Subcutaneous abdominal adipose tissue (tissue), 5 donors: ENCODE measurements around the gene VPS26B.
A peak's percentile ranks its signal among the peaks of the same experiment; 100 is the strongest.

Source experiments
- H3K27ac ChIP-seq: one replicate; pipeline ENCODE4 v1.7.0; 2013; ENCODE audit warnings: low read depth, mild to moderate bottlenecking, inconsistent platforms, low read length, moderate library complexity
- H3K27me3 ChIP-seq, 5 donors: one replicate each; pipeline ENCODE4 v1.7.0; 2013; ENCODE audit warnings: low read length in 5 of 5, inconsistent platforms in 1 of 5; ENCODE audit not compliant: control insufficient read depth in 5 of 5, insufficient read depth in 4 of 5
- H3K36me3 ChIP-seq, 5 donors: one replicate each; pipeline ENCODE4 v1.7.0; 2013; ENCODE audit warnings: low read length in 5 of 5; ENCODE audit not compliant: control insufficient read depth in 5 of 5, insufficient read depth in 5 of 5
- H3K4me1 ChIP-seq, 5 donors: one replicate each; pipeline ENCODE4 v1.7.0; 2013; ENCODE audit warnings: low read length in 5 of 5, mild to moderate bottlenecking in 3 of 5, moderate library complexity in 1 of 5; ENCODE audit not compliant: control insufficient read depth in 5 of 5, insufficient read depth in 5 of 5
- H3K4me3 ChIP-seq, 5 donors: one replicate each; pipeline ENCODE4 v1.7.0; 2013; ENCODE audit warnings: low read length in 5 of 5, low read depth in 1 of 5
- H3K9ac ChIP-seq, 5 donors: one replicate each; pipeline ENCODE4 v1.7.0; 2013; ENCODE audit warnings: low read length in 5 of 5, mild to moderate bottlenecking in 4 of 5, moderate library complexity in 3 of 5
- H3K9me3 ChIP-seq, 5 donors: one replicate each; pipeline ENCODE4 v1.7.0; 2013; ENCODE audit warnings: low read length in 5 of 5; ENCODE audit not compliant: control insufficient read depth in 5 of 5
- donor health status: healthy.
- donor health status: healthy.
- donor health status: healthy.
- donor health status: healthy.
- donor health status: healthy.

VPS26B gene

DNA sequence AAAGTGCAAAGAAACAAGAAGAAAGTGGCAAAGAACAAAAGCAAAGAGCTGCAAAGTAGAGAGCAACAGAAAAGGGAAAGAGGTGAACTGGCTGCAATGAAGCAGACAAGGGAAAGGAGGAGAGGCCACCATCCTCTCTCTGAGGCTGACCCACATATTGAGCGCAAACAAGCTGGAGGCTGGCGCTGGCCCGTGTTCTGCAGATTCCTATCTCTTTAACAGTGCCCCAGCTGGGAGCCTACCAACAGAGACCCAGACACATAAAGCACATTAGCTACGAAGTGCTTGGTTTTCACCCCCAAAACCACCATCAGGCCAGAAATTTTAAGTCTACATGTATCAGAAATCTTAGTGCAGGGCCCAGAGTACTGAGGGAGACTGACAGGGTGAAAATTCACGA, 18.3 kb upstream of the VPS26B start:
- H3K9me3 ChIP-seq: no peaks in the 10 kb centered on the region
- no peak overlapping the region for H3K9ac ChIP-seq
- H3K4me1 ChIP-seq: no peaks in the 10 kb centered on the region
- H3K36me3 ChIP-seq: peaks cover 49 to 73% (median 56%) of the 10 kb centered on the region in 5 donors
- H3K4me3 ChIP-seq: no peak overlapping the region
- H3K27me3 ChIP-seq: no peaks in the 10 kb centered on the region
- no peak overlapping the region for H3K27ac ChIP-seq

DNA sequence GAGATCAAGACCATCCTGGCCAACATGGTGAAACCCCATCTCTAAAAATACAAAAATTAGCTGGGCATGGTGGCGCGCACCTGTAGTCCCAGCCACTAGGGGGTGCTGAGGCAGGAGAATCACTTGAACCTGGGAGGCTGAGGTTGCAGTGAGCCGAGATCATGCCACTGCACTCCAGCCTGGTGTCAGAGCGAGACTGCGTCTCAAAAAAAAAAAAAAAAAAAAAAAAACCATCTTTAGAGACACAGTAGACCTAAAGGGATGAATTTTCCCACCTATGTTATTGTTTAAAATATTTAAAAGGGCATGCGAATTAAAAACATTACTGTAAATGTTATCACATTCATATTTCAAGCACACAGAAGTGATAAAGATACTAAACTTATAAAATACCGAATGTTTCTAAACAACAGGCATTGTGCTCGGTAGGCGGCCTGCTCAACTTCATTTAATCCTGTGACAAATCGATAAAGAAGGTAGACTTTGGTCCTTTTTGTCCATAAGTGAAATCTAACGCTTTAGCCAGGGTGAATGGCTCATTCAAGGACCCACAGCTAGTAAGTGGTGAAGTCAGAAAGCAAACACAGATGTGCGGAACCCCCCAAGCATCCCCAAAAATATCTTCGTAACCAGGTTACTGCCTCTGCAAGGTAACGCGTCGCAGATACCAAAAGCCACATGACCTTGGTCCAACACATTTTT, 16.8 kb upstream of the VPS26B start:
- no peaks in the 10 kb centered on the region for H3K27me3 ChIP-seq
- no peak overlapping the region for H3K9ac ChIP-seq
- no peak overlapping the region for H3K27ac ChIP-seq
- no peaks in the 10 kb centered on the region for H3K4me1 ChIP-seq
- no peak overlapping the region for H3K4me3 ChIP-seq
- H3K36me3 ChIP-seq: peaks cover 40 to 61% (median 45%) of the 10 kb centered on the region in 5 donors
- H3K9me3 ChIP-seq: no peaks in the 10 kb centered on the region

DNA sequence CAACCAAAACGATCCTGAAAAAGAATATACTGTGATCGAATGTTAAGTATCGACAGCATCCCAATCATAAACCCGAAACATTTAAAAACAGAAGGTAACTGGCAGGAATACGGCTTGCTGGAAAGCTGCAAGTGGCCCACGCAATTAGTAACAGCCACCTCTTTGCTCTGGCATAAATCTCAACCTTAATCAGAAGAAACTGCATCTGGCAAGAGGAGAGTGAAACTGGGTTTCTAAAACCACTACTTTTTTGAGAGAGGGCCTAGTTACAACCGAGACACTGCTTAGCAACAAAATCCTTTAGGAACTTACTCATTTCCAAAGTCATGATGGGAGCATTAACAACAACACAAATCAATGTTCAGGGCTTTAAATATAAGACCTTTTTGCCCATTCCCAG, 8.6 kb upstream of the VPS26B start:
- Histone ChIP-seq H3K36me3 (peaks cover 6 to 32% (median 19%) of the 10 kb centered on the region in 5 donors), H3K4me1 (no peaks in the 10 kb centered on the region), H3K9ac (no peak overlapping the region), H3K4me3 (no peak overlapping the region), H3K9me3 (no peaks in the 10 kb centered on the region), H3K27ac (no peak overlapping the region), H3K27me3 (no peaks in the 10 kb centered on the region)

DNA sequence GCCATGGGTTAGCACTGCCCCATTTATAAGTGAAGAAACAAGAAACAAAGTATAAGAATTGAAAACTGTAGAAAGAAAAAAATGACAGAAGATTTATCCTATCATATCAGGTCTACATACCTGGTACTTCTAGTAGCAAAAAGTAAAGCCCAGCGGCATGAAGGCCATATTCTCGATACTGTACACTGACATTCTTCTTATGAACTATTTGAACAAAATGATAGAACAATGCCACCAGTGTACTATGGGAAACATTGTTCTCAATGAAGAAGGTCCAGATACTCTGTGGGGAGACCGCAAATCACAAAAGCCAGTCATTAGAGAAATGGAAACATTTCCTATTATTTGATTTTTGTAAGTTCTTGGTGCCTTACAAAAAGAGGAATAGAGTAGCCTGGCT, 7.7 kb upstream of the VPS26B start:
- H3K9ac ChIP-seq: no peak overlapping the region
- H3K36me3 ChIP-seq: peaks cover 6 to 32% (median 19%) of the 10 kb centered on the region in 5 donors
- no peaks in the 10 kb centered on the region for H3K4me1 ChIP-seq
- no peaks in the 10 kb centered on the region for H3K27me3 ChIP-seq
- H3K4me3 ChIP-seq: no peak overlapping the region
- H3K9me3 ChIP-seq: no peaks in the 10 kb centered on the region
- H3K27ac ChIP-seq: no peak overlapping the region

DNA sequence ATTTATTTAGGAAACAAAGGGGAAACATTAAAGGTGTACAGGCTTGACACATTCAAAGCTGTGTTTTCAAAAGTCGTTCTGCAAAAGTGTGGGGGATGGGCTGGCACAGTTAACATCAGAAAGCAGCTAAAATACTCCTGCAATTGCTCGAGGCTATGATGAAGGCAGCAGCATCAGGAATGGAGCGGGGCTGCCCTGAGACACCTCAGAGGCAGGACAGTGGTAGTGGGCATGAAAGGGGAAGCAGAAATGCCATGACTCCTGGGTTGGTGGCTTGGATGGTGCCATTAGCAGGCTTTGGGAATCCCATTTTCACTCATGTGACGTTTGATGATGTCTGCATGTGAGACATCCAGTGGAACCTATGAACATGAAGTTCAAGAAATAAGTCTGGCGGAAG, 1.4 kb upstream of the VPS26B start:
- Histone ChIP-seq H3K36me3 (peaks cover 0 to 15% (median 10%) of the 10 kb centered on the region in 5 donors), H3K4me1 (peaks cover 6 to 35% (median 30%) of the 10 kb centered on the region in 5 donors), H3K4me3 (peak overlapping the region; percentile 69 to 96 (median 84)), H3K9me3 (no peaks in the 10 kb centered on the region), H3K27ac (peak overlapping the region; percentile 99), H3K27me3 (no peaks in the 10 kb centered on the region), H3K9ac (peak overlapping the region in 4 of 5 donors; percentile 4 to 96 (median 63))

DNA sequence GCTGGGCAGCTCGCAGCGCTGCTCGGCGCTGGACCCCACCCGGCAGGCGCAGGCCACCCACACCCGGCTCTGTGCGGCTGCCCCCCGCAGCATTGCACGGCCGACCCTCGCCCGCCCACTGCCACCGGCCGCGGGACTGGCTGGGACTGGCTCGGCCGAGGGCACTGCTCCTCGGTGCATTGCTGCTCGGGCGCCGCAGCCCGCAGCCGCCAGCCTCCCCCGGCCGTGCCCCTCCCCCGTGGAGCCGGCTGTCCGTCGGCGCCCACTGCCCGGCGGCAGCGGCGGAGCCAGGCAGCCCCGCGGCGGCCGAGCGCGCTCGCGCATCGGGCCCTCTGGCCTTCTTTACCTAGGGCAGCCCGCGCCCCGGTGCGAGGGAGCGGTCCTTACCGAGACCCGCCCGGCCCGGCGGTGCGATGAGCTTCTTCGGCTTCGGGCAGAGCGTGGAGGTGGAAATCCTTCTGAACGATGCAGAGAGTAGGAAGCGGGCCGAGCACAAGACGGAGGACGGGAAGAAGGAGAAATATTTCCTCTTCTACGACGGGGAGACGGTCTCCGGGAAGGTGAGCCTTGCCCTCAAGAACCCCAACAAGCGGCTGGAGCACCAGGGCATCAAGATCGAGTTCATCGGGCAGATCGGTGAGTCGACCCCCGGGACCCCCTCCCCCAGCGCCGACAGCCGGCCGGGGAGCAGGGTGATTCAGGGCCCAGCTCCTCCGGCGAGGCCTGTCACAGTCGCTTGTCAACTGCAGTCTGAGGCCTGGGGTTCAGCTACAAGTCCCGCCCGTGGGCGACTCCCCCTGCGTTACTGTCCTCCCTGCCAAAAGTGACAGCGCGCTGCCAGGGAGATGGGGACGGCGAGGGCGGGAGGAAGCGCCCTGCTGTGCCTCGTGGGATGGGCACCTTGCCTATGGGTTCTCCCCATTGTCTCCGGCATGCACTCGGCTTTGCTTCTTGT, 516 bp downstream of the VPS26B start:
- H3K36me3 ChIP-seq: peaks cover 0 to 5% (median 0%) of the 10 kb centered on the region in 5 donors
- H3K27me3 ChIP-seq: no peaks in the 10 kb centered on the region
- H3K4me1 ChIP-seq: peaks cover 6 to 44% (median 35%) of the 10 kb centered on the region in 5 donors
- H3K4me3 ChIP-seq: peak overlapping the region; percentile 79 to 96 (median 93)
- peak overlapping the region; percentile 99 for H3K27ac ChIP-seq
- peak overlapping the region; percentile 56 to 95 (median 94) for H3K9ac ChIP-seq
- no peaks in the 10 kb centered on the region for H3K9me3 ChIP-seq

DNA sequence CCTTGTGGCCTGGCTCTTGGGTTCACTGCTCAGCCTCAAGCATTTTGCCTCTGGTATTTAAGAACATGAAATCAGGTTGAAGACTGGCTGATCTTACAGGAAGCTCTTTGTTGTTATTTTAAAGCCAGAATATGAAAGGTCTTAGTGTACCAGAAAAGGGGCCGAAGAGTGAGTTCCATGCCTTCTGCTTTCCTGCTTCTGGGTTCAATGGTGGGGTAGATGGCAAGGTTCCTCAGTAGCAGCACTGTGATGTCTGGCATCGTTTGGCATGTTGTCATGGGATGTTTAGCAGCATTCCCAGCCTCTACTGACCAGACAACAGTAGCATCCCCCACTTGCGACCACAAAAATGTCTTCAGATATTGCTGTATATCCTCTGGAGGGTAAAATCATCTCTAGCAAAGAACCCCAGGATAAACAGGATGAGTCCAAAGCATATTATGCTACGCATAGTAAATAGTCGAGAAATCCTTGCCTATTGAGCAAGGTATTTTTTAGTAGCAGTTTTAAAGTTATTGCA, 2.4 kb downstream of the VPS26B start:
- no peaks in the 10 kb centered on the region for H3K9me3 ChIP-seq
- peaks cover 6 to 55% (median 37%) of the 10 kb centered on the region in 5 donors for H3K4me1 ChIP-seq
- H3K36me3 ChIP-seq: peaks cover 0 to 4% (median 0%) of the 10 kb centered on the region in 5 donors
- H3K4me3 ChIP-seq: no peak overlapping the region
- peak overlapping the region in 2 of 5 donors; percentile 29 to 48 for H3K9ac ChIP-seq
- H3K27me3 ChIP-seq: no peaks in the 10 kb centered on the region
- no peak overlapping the region for H3K27ac ChIP-seq

DNA sequence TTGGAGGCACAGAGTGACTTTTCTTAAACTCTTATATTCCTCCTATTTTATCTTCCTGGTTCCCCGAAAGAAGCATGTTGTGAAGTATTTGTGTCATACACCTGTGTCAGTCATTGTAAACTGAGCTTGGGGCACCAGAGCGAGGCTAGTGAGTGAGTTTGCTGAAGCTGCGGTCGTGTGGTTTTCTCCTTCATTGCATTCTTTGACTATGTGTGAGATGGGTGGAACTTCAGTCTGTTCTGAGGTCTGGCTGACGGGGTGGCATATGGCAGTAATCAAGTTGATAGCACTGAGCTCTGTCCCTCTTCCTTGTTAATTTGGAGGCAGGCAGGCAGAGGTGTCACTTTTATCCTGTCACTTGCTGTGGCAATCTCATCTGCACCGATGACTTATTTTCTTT, 4.2 kb downstream of the VPS26B start:
- no peak overlapping the region for H3K9ac ChIP-seq
- peaks cover 6 to 54% (median 33%) of the 10 kb centered on the region in 5 donors for H3K4me1 ChIP-seq
- no peaks in the 10 kb centered on the region for H3K27me3 ChIP-seq
- no peaks in the 10 kb centered on the region for H3K9me3 ChIP-seq
- H3K36me3 ChIP-seq: peaks cover 0 to 7% (median 0%) of the 10 kb centered on the region in 5 donors
- H3K27ac ChIP-seq: no peak overlapping the region
- H3K4me3 ChIP-seq: no peak overlapping the region

DNA sequence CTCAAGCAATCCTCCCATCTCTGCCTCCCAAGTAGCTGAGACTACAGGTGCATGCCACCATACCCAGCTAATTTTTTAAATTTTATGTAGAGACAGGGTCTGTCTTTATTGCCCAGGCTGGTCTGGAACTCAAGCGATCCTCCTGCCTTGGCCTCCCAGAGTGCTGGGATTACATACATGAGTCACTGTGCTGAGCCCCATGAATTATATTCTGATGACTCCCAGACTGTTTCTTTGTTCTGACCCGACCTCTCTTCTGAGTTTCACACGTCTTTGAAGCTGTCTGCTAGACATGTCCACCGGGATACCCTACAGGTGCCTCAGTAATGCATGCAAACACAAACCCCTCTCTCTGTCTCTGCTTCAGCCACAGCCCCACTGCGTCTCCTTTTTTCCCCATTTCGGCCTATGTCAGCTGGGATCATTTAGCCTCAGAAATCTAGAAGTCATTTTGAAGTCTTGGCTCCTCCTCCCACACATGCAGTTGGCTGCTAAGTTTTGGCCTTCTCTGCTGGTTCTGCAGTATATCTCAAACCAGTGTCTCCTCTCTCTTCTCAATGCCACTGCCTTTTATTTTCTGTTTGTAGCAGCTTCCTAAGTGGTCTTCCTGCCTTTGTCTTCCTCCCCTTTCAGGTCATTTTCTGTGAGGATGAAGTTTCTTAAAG, 4.8 kb downstream of the VPS26B start:
- peaks cover 0 to 7% (median 2%) of the 10 kb centered on the region in 5 donors for H3K36me3 ChIP-seq
- H3K27ac ChIP-seq: no peak overlapping the region
- H3K9me3 ChIP-seq: no peaks in the 10 kb centered on the region
- H3K4me3 ChIP-seq: no peak overlapping the region
- H3K9ac ChIP-seq: no peak overlapping the region
- H3K27me3 ChIP-seq: no peaks in the 10 kb centered on the region
- H3K4me1 ChIP-seq: peaks cover 6 to 54% (median 33%) of the 10 kb centered on the region in 5 donors
